Measurements from ENCODE around the gene THUMPD2. TPM values are rescaled to one million over a fixed set of nuclear protein-coding genes. Genes with fewer than 3 reads are reported as not detected.

The THUMPD2 gene
- total RNA-seq, 1 experiment from 2014 or later, result 14.8 TPM

GRCh38 chr2:39686456-39686855, 92.6 kb downstream of the THUMPD2 start:
- no TSS peak for BruUV-seq (replicated peaks)
- no peak overlapping the region for H3K4me3 ChIP-seq (ENCODE audit: low read depth, low read length, poor library complexity, severe bottlenecking)
- ChIA-PET CTCF (no interaction called here), POLR2A (ENCODE audit: low non-redundant PET) (no interaction called here)
- no peak overlapping the region for H3K27ac ChIP-seq (ENCODE audit: low read depth, low read length, poor library complexity, severe bottlenecking)
- DNase-seq (ENCODE audit: low spot score), result no peak
- no peaks in the 10 kb centered on the region for H3K9me3 ChIP-seq (ENCODE audit: low read depth, low read length, poor library complexity, severe bottlenecking)
- intact Hi-C loops (cut with micrococcal nuclease; ENCODE audit: unreplicated experiment), result no loop called here
- no peaks in the 10 kb centered on the region for H3K36me3 ChIP-seq (ENCODE audit: insufficient read depth, low read length, poor library complexity, severe bottlenecking)
- no peaks in the 10 kb centered on the region for H3K27me3 ChIP-seq (replicated peaks; ENCODE audit: insufficient read depth, low read depth, low read length, poor library complexity)
- H3K4me1 ChIP-seq (ENCODE audit: insufficient read depth, low read length, poor library complexity, severe bottlenecking), result no peaks in the 10 kb centered on the region
- no peak for TF ChIP-seq EZH2 (IDR thresholded peaks at IDR 0.05; ENCODE audit: borderline replicate concordance, low read depth, low read length, poor library complexity, severe bottlenecking)
- TF ChIP-seq, protein P1, sequence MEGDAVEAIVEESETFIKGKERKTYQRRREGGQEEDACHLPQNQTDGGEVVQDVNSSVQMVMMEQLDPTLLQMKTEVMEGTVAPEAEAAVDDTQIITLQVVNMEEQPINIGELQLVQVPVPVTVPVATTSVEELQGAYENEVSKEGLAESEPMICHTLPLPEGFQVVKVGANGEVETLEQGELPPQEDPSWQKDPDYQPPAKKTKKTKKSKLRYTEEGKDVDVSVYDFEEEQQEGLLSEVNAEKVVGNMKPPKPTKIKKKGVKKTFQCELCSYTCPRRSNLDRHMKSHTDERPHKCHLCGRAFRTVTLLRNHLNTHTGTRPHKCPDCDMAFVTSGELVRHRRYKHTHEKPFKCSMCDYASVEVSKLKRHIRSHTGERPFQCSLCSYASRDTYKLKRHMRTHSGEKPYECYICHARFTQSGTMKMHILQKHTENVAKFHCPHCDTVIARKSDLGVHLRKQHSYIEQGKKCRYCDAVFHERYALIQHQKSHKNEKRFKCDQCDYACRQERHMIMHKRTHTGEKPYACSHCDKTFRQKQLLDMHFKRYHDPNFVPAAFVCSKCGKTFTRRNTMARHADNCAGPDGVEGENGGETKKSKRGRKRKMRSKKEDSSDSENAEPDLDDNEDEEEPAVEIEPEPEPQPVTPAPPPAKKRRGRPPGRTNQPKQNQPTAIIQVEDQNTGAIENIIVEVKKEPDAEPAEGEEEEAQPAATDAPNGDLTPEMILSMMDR (conservative IDR thresholded peaks at IDR 0.05; ENCODE audit: low read depth, low read length), result no peak

Other genes starting within 250 kb of the THUMPD2 start
- 0.21 and 0.81 TPM in 2 replicates for gene TMEM178A, start 113.3 kb downstream of the THUMPD2 start, total RNA-seq (2021)

Measured in A673 (cell line).